HepG2 (cell line): Measurements from ENCODE around the gene MCFD2. TPM values are rescaled to one million over a fixed set of nuclear protein-coding genes. Genes with fewer than 3 reads are reported as not detected.

Experiments
- GMEB2 ChIP-seq: IDR thresholded peaks from 2 replicates; pipeline ENCODE4 v1.6.1; 2016; ENCODE audit warnings: missing biosample characterization, missing genetic modification reagents, low read depth
- HBP1 ChIP-seq: IDR thresholded peaks from 2 replicates; pipeline ENCODE4 v1.6.1; 2016; ENCODE audit warnings: low read depth, control low read depth
- KLF11 ChIP-seq: IDR thresholded peaks from 2 replicates; pipeline ENCODE4 v1.6.1; 2016; ENCODE audit warnings: missing compliant biosample characterization
- MAF1 ChIP-seq: sonication (generic); formaldehyde crosslinking; IDR thresholded peaks from 2 replicates; pipeline ENCODE4 v1.5.0; 2020; ENCODE audit warnings: missing genetic modification reagents, borderline replicate concordance
- POGK ChIP-seq: sonication (generic); formaldehyde crosslinking; conservative IDR thresholded peaks from 2 replicates; pipeline ENCODE4 v1.8.0; 2022; ENCODE audit warnings: mild to moderate bottlenecking, moderate library complexity, missing genetic modification reagents
- RARA ChIP-seq: IDR thresholded peaks from 2 replicates; pipeline ENCODE4 v1.6.1; 2016; ENCODE audit warnings: missing genetic modification reagents, missing compliant biosample characterization
- SALL1 ChIP-seq: sonication (generic); formaldehyde crosslinking; IDR thresholded peaks from 2 replicates; pipeline ENCODE4 v1.8.0; 2022; ENCODE audit warnings: mild to moderate bottlenecking, missing genetic modification reagents
- ZC3H4 ChIP-seq: sonication (generic); formaldehyde crosslinking; IDR thresholded peaks from 2 replicates; pipeline ENCODE4 v1.4.0; 2020; ENCODE audit warnings: missing genetic modification reagents, borderline replicate concordance
- ZNF430 ChIP-seq: sonication (generic); formaldehyde crosslinking; IDR thresholded peaks from 2 replicates; pipeline ENCODE4 v1.9.0; 2021; ENCODE audit warnings: mild to moderate bottlenecking, missing genetic modification reagents
- ZXDC ChIP-seq: sonication (generic); formaldehyde crosslinking; IDR thresholded peaks from 2 replicates; pipeline ENCODE4 v1.5.0; 2020; ENCODE audit warnings: mild to moderate bottlenecking, missing genetic modification reagents
- polyA plus RNA-seq, 8 experiments: library from polyadenylated mRNA; depleted of rRNA in 3 of 8; stranded (reverse) in 7 of 8; unstranded in 1 of 8; fragments of >200 nt; fragmentation: Illumina TruSeq in 4 of 8; extraction: Trizol in 4 of 8; gene quantifications; 2 replicates each; pipeline versions ENCODE4 v1.2.1 to v1.2.3, GENCODE V29; 2011 to 2016; ENCODE audit warnings: low read depth in 4 of 8, missing spikeins in 1 of 8, mixed read lengths in 1 of 8; ENCODE audit not compliant: insufficient read depth in 1 of 8
- total RNA-seq, 5 experiments: library from RNA; depleted of rRNA; stranded (reverse); fragments of >200 nt; fragmentation: Illumina TruSeq; extraction: Trizol; gene quantifications; 2 replicates each; pipeline ENCODE4 v1.2.3, GENCODE V29; 2016; ENCODE audit warnings: low read depth in 1 of 5
- TF ChIP-seq, protein P1 (sequence below): sonication (generic); formaldehyde crosslinking; IDR thresholded peaks from 2 replicates; pipeline ENCODE4 v1.4.0; 2020; ENCODE audit warnings: low read depth, missing genetic modification reagents
- TF ChIP-seq, protein P2 (sequence below), 2 experiments: IDR thresholded peaks; 2 replicates each; pipeline ENCODE4 v1.6.1; 2011 to 2012; ENCODE audit warnings: low read length in 2 of 2, borderline replicate concordance in 1 of 2, low read depth in 1 of 2, mild to moderate bottlenecking in 1 of 2, moderate library complexity in 1 of 2

MCFD2 gene
- total and polyA plus RNA-seq, 2 of the 13 experiments (the other 11 are each of a cell fraction or from before 2014, with no cell fraction given) = 183 to 232 TPM

DNA sequence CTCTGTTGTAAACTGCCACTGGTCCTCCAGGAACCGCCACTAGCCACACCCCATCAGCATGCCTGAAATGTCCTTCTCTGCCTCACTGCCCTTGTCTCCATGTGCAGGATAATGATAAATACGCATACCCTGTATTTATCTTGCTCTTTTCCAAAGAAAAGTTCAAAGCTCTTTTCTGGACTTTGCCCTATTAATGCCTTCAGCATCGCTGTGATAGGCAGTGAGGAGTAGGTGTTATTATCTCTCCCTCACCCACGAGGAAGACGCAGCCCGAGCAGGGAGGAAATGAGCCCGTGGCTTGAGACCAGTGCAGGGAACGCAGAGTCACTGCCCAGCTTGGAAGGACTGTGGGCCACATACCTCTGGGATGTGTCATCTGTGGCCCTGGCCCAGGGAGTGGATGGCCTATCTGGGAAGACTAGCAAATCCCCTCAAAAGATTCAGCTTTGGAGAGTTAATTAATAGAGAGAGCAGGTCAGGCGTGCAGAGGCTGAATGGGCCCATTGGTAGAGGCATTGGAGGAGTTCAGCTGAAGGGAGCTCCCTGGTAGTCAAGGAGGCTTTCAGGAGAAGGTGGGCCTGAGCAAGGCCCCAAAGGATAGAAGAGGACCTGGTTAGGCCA lies 39.5 kb upstream of the MCFD2 start (continued):
- TF ChIP-seq KLF11 (0 out of 2 replicates have a peak, but pooled peaks have one; percentile 21), ZNF430 (no peak), GMEB2 (CRISPR knock-in tag) (no peak), ZC3H4 (no peak), ZXDC (peak; percentile 19; the same call in 1 of the 2 replicates), RARA (CRISPR knock-in tag) (peak; percentile 40; the same call in 1 of the 2 replicates), SALL1 (peak; percentile 67; the same call in 1 of the 2 replicates), MAF1 (CRISPR knock-in tag) (no peak), HBP1 (CRISPR knock-in tag) (no peak), POGK (CRISPR knock-in tag) (no peak)
- TF ChIP-seq, protein P1, sequence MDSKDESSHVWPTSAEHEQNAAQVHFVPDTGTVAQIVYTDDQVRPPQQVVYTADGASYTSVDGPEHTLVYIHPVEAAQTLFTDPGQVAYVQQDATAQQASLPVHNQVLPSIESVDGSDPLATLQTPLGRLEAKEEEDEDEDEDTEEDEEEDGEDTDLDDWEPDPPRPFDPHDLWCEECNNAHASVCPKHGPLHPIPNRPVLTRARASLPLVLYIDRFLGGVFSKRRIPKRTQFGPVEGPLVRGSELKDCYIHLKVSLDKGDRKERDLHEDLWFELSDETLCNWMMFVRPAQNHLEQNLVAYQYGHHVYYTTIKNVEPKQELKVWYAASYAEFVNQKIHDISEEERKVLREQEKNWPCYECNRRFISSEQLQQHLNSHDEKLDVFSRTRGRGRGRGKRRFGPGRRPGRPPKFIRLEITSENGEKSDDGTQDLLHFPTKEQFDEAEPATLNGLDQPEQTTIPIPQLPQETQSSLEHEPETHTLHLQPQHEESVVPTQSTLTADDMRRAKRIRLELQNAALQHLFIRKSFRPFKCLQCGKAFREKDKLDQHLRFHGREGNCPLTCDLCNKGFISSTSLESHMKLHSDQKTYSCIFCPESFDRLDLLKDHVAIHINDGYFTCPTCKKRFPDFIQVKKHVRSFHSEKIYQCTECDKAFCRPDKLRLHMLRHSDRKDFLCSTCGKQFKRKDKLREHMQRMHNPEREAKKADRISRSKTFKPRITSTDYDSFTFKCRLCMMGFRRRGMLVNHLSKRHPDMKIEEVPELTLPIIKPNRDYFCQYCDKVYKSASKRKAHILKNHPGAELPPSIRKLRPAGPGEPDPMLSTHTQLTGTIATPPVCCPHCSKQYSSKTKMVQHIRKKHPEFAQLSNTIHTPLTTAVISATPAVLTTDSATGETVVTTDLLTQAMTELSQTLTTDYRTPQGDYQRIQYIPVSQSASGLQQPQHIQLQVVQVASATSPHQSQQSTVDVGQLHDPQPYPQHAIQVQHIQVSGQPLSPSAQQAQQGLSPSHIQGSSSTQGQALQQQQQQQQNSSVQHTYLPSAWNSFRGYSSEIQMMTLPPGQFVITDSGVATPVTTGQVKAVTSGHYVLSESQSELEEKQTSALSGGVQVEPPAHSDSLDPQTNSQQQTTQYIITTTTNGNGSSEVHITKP (CRISPR knock-in tag) = no peak
- TF ChIP-seq, protein P2, sequence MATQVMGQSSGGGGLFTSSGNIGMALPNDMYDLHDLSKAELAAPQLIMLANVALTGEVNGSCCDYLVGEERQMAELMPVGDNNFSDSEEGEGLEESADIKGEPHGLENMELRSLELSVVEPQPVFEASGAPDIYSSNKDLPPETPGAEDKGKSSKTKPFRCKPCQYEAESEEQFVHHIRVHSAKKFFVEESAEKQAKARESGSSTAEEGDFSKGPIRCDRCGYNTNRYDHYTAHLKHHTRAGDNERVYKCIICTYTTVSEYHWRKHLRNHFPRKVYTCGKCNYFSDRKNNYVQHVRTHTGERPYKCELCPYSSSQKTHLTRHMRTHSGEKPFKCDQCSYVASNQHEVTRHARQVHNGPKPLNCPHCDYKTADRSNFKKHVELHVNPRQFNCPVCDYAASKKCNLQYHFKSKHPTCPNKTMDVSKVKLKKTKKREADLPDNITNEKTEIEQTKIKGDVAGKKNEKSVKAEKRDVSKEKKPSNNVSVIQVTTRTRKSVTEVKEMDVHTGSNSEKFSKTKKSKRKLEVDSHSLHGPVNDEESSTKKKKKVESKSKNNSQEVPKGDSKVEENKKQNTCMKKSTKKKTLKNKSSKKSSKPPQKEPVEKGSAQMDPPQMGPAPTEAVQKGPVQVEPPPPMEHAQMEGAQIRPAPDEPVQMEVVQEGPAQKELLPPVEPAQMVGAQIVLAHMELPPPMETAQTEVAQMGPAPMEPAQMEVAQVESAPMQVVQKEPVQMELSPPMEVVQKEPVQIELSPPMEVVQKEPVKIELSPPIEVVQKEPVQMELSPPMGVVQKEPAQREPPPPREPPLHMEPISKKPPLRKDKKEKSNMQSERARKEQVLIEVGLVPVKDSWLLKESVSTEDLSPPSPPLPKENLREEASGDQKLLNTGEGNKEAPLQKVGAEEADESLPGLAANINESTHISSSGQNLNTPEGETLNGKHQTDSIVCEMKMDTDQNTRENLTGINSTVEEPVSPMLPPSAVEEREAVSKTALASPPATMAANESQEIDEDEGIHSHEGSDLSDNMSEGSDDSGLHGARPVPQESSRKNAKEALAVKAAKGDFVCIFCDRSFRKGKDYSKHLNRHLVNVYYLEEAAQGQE (IDR thresholded peaks at IDR 0.05; ENCODE audit: borderline replicate concordance in 1 of 2, low read depth in 1 of 2, low read length in 2 of 2) = no peak
